Stimulated activated CD4-positive, alpha-beta T cell treated with anti-CD3 and anti-CD28 coated beads, Interleukin-15, amount 100 ng/mL, for 1 hour (primary cell): ENCODE data around the gene ZC3H12C.
"Not testable (repeated sequence)": the region's sequence is repeated elsewhere in the genome, so short reads cannot be mapped to it uniquely, and the experiment has no call there.

Source experiments
- DNase-seq, 2 donors: peaks; one replicate each; pipeline ENCODE4 v3.0.0-alpha.2; 2020; ENCODE audit warnings: low read depth in 1 of 2, low spot score in 1 of 2

Gene ZC3H12C

DNA sequence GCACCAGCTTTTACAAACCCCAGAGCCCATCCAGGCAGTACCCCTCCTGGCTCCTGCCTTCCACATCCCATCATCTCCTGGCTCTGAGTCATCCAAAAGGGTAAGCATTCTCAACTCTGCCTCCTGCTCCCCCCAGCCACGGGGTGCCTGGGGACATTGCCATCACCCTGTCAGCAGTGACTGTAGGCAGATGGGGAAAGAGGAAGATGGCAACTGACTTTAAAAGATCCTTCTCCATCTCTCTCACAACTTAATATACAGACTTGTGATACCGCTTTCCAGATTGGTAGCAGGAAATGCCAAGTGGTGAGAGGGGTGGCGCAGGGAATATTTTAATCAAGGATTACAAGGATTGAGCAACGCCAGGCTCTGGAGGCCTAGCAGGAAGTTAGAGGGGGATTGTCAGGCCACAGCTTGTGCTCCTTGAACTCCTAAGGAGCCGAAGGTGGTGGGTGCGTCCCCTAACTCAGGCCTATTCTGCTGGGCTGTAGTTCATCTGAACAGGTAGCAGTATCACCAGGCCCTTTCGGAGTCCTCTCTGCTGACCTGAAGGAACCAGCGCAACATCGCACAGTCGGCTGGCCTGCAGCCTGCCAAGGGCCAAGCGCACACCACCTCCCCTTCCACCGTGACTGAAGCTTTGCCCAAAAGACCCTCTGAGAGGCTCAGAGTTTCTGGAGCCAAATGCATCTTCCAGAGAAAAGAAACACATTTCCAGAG is 83.3 kb downstream of the ZC3H12C start:
- no peak for DNase-seq

DNA sequence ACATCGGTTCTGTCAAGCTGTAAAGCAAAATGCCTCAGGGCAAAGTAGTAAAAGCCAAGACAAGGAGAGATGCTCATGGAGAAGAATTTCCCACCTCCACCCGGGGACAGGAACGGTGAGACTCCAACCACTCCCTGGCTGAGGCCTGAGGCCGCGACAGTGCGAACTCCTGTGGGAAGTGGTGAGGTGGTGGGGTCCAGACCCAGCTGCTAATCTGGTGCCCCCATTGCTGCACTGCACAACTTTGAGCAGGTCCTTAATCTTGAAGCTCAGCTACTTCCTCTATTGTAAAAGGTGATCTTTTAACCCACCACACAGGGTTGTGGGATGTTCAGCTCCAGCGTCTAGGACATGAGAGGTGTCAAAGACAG is 83.9 kb downstream of the ZC3H12C start:
- no peak for DNase-seq

GRCh38 chr11:110179064-110179463 is 85.9 kb downstream of the ZC3H12C start:
- no peak for DNase-seq

- DNase-seq: no peak
Measured at GRCh38 chr11:110182886-110183285, 89.7 kb downstream of the ZC3H12C start.

DNA sequence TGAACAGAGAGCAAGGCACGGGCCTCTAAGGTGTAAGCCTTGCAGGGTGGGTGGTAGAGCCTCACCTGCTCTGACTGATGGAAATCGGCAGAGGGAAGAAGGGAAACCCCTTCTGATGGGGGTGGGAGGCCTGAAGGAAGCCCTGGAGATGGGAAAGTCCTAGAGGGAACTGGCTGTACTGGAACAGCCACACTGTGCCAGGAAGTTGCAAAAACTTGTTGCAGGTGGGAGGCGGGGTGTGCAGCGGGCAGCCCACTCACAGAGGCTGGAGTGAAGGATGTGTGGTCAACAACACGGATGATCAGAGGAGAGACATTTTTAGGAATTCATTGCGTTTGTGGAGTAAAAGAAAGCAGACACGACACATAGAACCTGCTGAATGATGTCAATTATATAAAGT is 91.3 kb downstream of the ZC3H12C start:
- DNase-seq: no peak

- no peak for DNase-seq
Measured at GRCh38 chr11:110185121-110185591, 92.0 kb downstream of the ZC3H12C start.

- no peak for DNase-seq
Measured at GRCh38 chr11:110185599-110185998, 92.4 kb downstream of the ZC3H12C start.

- no peak for DNase-seq
Measured at GRCh38 chr11:110186456-110186855, 93.3 kb downstream of the ZC3H12C start.

DNA sequence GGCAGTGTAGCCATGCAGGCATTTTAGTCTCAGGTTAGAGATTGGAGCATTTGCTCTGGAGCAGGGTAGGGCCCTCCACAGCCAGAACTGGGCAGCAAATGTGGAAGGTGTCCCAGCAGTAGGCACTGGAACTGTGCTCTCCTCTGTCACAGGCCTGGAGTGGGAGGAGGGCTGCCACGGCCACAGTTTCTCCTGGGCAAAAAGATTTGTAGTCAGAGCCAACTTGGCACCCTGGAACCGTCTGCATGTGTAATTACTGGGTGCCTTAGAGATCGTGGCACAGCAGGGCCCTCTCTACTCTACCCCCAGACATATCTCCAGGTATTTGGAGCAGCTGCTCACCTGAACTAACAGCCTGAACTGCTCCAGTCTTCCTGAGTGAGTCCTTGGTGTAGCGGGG is 93.7 kb downstream of the ZC3H12C start:
- no peak for DNase-seq

GRCh38 chr11:110187731-110188130 is 94.5 kb downstream of the ZC3H12C start:
- DNase-seq: no peak

- no peak for DNase-seq
Measured at GRCh38 chr11:110190885-110191284, 97.7 kb downstream of the ZC3H12C start.

- DNase-seq: not testable (repeated sequence)
Measured at GRCh38 chr11:110192604-110193282, 99.6 kb downstream of the ZC3H12C start.

DNA sequence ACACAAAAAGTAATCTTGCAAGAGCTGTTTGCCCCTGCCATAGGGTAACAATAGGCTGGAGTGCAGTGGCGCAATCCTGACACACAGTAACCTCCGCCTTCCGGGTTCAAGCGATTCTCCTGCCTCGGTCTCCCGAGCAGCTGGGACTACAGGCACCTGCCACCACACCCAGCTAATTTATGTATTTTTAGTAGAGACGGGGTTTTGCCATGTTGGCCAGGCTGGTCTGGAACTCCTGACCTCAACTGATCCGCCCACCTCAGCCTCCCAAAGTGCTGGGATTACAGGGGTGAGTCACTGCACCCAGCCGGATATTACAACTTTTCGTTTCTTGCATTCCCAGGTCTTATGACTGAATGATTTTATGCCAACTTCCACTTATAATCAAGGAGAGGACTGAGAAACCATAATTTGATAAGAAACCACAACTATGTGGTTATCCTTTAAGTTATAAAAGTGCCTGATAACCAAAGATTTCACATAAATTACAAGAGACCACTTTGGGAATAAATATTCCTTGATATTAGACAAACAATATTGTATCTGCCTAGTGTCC is 101.1 kb downstream of the ZC3H12C start:
- not testable (repeated sequence) for DNase-seq

DNA sequence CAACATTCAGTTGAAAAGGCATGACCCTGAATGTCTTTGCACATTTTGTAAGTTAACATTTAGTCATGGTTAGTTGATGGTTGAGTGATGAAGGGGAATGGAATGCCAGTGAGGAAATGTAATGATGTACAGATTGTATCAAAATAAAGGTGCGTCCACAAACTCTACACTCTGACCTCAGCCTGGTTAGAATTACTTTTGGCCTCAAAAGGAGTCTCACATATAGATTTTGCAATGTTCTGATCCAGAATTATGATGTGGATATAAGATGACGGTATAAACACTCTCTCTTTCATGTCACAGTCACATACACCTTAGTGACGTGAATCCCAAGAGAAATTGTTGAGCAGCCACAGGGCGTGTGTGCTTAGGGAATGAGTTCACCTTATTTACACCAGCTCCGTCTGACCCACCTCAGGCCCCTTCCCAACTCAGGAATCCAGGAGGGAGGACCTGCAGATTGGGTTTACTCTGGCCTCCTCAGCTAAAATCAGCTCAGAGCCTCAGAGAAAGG is 103.1 kb downstream of the ZC3H12C start:
- no peak for DNase-seq

DNA sequence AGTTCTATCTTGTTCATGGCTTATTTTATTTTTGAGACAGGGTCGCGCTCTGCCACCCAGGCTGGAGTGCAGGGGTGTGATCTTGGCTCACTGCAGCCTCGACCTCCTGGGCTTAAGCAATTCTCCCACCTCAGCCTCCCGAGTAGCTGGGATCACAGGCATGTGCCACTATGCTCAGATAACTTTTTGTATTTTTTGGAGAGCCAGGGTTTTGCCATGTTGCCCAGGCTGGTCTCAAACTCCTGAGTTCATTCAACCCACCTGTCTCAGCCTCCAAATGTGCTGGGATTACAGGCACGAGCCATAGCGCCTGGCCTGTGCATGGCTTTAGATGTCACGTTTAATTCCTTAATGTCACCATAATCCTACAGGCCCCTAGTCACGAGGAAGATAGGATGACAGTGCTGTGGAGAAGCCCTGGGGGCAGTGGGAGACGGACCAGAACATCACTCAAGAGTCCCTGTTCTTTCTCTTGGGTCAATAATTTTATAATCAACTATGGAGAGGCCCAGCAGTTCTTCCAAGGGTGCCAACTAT is 103.8 kb downstream of the ZC3H12C start:
- DNase-seq: no peak

DNA sequence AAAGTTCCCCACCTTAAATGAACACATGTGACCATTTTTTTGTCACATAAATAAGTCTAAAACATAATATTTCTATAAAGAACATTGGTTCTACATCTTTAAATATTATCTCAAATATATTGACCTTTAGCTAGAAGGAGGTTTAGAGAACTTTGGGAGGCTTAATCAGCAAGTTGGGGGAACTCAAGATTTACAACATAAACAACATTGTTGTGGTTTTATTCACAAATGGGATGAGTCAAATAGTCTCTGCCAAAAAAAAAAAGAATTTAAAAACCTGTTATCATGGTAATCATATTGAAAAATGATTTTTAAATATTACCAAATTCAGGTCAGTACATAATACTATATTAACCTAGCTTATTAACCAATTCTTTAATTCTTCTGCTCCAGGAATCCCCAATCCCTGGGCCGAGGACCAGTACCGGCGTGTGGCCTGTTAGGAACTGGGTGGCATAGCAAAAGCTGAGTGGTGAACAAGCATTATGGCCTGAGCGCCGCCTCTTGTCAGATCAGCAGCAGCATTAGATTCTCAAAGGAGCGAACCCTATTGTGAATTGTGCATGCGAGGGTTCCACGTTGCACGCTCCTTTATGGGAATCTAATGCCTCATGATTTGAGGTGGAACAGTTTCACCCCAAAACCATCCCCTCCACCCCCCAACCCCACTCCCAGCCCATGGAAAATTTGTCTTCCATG is 105.0 kb downstream of the ZC3H12C start:
- no peak for DNase-seq

DNA sequence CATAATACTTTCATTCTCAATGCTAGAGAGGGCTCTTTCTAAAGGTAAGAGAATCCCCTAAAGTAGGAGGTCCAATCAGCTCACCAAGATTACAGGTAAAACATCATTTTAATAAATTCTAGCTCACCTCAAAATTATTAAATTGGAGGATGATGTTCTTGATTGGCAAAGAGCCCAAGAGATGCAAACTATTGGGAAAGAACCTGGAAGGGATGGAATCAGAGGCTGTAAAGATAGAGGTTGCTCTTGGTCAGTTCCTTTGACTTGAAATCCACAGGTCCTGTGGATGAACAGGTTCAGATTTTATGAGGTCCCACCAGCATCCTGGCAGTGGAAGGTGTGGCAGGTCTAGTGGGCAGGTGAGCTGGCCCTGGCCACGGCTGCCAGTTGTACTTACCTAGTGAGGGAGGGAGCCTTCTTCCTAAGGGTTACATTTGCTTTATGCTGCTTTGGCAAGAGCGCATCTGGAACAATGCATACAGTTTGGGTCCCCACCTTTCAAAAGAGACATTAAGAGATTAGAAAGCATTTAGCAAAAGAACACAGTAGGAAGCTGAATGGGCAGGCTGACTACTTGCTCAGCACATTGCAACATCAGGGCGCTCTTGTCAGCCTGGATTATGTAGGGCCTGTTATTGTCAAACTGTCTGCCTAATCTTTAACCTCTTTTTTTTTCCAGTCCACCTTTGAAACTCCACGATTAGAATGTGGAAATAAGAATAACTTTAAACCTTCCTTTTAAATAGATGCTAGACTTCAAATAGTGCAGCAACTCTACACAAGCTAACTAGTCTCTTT is 106.2 kb downstream of the ZC3H12C start:
- DNase-seq: no peak

GRCh38 chr11:110200241-110200640 is 107.0 kb downstream of the ZC3H12C start:
- no peak for DNase-seq

GRCh38 chr11:110200836-110201235 is 107.6 kb downstream of the ZC3H12C start:
- no peak for DNase-seq

DNA sequence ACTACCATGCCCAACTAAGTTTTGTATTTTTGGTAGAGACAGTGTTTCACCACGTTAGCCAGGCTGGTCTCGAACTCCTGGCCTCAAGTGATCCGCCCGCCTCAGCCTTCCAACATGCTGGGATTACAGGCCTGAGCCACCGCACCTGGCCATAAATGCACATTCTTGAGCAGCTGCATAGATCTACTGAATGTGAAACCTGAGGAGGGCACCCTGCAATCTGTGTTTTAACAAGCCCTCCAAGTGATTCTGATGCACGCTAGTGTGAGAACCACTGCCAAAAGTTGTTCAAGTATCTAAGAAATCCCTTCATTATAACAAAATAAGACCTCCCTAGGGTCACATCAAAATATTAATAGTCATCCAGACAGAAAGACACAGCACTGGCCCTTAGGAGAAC is 113.9 kb downstream of the ZC3H12C start:
- no peak for DNase-seq
